A673 (cell line): ENCODE measurements around the gene ASPRV1.

Source experiments
- EZH2 ChIP-seq: fragments of 200-600 bp; sonication (generic); IDR thresholded peaks from 2 replicates; pipeline ENCODE4 v1.6.1; 2017; ENCODE audit warnings: borderline replicate concordance, low read depth, mild to moderate bottlenecking, mixed read lengths, antibody characterized with exemption, low read length; ENCODE audit not compliant: poor library complexity, severe bottlenecking
- TF ChIP-seq, protein P1 (sequence below): fragments of 300-800, 200-600 bp; sonication (generic); conservative IDR thresholded peaks from 2 replicates; pipeline ENCODE4 v1.5.1; 2017; ENCODE audit warnings: low read depth, mild to moderate bottlenecking, antibody characterized with exemption, low read length, moderate library complexity, mixed read lengths

DNA sequence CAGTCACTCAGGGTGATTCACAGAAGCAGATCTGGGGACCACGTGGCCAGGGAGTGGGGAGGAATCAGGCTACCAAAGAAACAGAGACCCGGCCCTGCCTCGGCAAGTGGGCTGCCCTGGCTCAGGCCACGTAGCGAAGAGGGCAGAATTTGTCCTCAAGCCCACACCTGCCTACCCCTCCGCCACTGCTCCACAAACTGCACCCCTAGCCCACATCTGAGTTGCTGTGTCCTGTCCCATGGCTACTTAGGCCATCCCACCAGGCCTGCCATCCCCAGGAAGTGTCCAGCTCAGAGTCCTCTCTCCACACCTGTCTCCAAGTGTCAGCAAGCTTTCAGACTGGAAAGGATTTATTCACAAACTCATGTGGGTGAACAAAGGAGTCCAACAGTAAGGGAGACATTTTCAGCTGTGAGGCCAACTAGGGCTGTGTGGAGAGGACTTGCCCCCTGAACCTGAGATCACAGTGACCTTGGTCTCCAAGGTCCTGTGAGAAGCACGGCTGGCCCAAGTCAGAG lies 31.7 kb upstream of the ASPRV1 start:
- no peak for TF ChIP-seq EZH2
- TF ChIP-seq, protein P1, sequence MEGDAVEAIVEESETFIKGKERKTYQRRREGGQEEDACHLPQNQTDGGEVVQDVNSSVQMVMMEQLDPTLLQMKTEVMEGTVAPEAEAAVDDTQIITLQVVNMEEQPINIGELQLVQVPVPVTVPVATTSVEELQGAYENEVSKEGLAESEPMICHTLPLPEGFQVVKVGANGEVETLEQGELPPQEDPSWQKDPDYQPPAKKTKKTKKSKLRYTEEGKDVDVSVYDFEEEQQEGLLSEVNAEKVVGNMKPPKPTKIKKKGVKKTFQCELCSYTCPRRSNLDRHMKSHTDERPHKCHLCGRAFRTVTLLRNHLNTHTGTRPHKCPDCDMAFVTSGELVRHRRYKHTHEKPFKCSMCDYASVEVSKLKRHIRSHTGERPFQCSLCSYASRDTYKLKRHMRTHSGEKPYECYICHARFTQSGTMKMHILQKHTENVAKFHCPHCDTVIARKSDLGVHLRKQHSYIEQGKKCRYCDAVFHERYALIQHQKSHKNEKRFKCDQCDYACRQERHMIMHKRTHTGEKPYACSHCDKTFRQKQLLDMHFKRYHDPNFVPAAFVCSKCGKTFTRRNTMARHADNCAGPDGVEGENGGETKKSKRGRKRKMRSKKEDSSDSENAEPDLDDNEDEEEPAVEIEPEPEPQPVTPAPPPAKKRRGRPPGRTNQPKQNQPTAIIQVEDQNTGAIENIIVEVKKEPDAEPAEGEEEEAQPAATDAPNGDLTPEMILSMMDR, result no peak
